RWPE1 (cell line): ENCODE measurements around the gene SRL.

Source experiments
- CTCF ChIA-PET: fragments of 350-600 bp; sonication (Branson Sonifier 250); formaldehyde crosslinking; extraction: SDS; loops from one replicate; lab custom pipeline; 2021; lab: Yijun Ruan, JAX
- POLR2A ChIA-PET: fragments of 400-600 bp; formaldehyde crosslinking; extraction: SDS; loops from one replicate; lab custom pipeline; 2020; ENCODE audit warnings: antibody characterized with exemption; ENCODE audit not compliant: low non-redundant PET; lab: Yijun Ruan, JAX
- DNase-seq: peaks from one replicate; pipeline ENCODE4 v3.0.0; 2012; ENCODE audit warnings: low spot score
- H3K27ac ChIP-seq: fragments of 450-650 bp; 2 replicates; pipeline ENCODE4 v1.5.1; 2017
- TF ChIP-seq, protein P1 (sequence below): fragments of 450-650 bp; conservative IDR thresholded peaks from 2 replicates; pipeline ENCODE4 v1.5.1; 2017; ENCODE audit warnings: low read depth, mild to moderate bottlenecking

The SRL gene

DNA sequence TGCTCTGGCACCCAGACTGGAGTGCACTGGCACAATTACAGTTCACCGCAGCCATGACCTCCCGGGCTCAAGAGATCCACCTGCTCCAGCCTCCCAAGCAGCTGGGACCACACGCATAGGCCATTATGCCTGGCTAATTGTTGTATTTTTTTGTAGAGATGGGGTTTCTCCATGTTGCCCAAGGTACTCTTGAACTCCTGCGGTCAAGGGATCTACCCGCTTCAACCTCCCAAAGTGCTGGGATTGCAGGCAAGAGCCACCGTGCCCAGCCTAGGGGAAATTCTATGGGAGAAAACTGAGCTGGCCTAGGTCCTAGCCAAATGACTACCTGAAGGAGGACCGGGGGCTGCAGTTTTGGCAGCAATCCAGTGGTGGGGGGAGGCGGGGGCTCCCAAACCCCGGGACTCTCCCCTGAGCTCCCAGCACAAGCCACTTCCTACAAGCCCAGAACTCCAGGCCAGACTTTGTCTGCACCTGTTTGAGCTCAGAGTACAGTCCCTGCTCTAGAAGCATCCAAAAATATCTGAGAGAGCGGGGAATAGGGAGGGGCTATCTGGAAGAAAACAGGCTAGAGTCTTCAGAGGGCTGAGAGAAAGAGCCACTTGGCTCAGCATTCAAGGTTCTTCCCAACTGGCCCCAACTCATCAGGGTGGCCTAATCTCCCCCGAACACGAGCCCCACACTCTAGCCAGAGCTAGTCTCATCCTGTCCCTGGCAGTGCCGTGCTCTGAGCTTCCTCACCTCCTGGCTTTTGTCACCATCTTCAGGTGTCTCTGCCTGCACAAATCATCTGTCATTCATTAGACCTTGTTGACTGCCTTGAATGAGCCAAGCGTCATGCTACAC lies 9.1 kb downstream of the SRL start:
- no peak overlapping the region for H3K27ac ChIP-seq
- no peak for DNase-seq
- TF ChIP-seq, protein P1, sequence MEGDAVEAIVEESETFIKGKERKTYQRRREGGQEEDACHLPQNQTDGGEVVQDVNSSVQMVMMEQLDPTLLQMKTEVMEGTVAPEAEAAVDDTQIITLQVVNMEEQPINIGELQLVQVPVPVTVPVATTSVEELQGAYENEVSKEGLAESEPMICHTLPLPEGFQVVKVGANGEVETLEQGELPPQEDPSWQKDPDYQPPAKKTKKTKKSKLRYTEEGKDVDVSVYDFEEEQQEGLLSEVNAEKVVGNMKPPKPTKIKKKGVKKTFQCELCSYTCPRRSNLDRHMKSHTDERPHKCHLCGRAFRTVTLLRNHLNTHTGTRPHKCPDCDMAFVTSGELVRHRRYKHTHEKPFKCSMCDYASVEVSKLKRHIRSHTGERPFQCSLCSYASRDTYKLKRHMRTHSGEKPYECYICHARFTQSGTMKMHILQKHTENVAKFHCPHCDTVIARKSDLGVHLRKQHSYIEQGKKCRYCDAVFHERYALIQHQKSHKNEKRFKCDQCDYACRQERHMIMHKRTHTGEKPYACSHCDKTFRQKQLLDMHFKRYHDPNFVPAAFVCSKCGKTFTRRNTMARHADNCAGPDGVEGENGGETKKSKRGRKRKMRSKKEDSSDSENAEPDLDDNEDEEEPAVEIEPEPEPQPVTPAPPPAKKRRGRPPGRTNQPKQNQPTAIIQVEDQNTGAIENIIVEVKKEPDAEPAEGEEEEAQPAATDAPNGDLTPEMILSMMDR, result no peak
- CTCF ChIA-PET, result interaction anchor here (0.6 to 1.3 kb wide), 2 partner anchors 10 to 182 kb away, joined by 3 read pairs; no protein-coding TSS in a partner anchor
- POLR2A ChIA-PET, result no interaction called here

- H3K27ac ChIP-seq, result no peak overlapping the region
- no peak for DNase-seq
- TF ChIP-seq, protein P1, result no peak
- ChIA-PET POLR2A (no interaction called here), CTCF (no interaction called here)
Observed at GRCh38 chr16:4231886-4232285, 10.0 kb downstream of the SRL start.

DNA sequence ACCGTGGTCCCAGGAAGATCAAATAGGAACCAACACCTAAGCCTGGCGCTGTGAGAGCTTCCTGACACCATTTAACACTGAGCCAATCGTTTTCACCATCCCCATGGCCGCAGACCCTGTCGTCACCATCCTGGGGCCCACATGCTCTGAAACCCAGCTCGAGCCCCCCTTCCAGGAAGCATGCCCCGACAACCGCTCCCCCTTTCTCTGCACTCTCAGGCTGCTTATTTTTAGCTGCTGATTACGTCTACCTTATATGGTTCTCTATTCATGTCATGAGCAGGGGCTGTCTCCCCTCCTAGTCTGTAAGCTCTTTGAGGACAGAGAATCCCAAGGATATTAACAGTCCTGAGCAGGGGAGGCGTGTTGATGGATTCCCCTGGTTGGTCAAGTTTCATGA lies 10.5 kb downstream of the SRL start:
- H3K27ac ChIP-seq, result no peak overlapping the region
- no peak for DNase-seq
- POLR2A ChIA-PET, result no interaction called here
- TF ChIP-seq, protein P1, result no peak
- CTCF ChIA-PET, result interaction anchor here (1.0 kb wide), 1 partner anchor 22 kb away, joined by 3 read pairs; no protein-coding TSS in a partner anchor

DNA sequence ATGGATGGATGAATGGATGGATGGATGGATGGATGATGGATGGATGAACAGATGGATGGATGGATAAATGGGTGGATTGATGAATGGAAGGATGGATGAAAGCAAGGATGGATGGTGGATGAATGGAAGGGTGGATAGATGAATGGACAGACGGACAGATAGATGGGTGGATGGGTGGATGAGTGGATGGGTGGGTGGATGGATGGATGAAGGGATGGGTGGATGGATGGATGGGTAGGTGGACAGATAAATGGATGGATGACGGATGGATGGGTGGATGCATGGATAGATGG lies 14.9 kb downstream of the SRL start:
- DNase-seq, result no peak
- H3K27ac ChIP-seq, result no peak overlapping the region
- TF ChIP-seq, protein P1, result no peak
- POLR2A ChIA-PET, result no interaction called here
- CTCF ChIA-PET, result no interaction called here

- CTCF ChIA-PET, result no interaction called here
- DNase-seq, result no peak
- POLR2A ChIA-PET, result no interaction called here
Observed at GRCh38 chr16:4226251-4227039, 15.4 kb downstream of the SRL start.

GRCh38 chr16:4225075-4225474 lies 16.8 kb downstream of the SRL start:
- H3K27ac ChIP-seq, result no peak overlapping the region
- POLR2A ChIA-PET, result no interaction called here
- CTCF ChIA-PET, result no interaction called here
- DNase-seq, result no peak
- TF ChIP-seq, protein P1, result no peak

More at GRCh38 chr16:4226251-4227039, 15.4 kb downstream of the SRL start:
- no peak overlapping the region for H3K27ac ChIP-seq
- TF ChIP-seq, protein P1, result no peak
